ENCODE measurements around the gene ANKHD1.

DNA sequence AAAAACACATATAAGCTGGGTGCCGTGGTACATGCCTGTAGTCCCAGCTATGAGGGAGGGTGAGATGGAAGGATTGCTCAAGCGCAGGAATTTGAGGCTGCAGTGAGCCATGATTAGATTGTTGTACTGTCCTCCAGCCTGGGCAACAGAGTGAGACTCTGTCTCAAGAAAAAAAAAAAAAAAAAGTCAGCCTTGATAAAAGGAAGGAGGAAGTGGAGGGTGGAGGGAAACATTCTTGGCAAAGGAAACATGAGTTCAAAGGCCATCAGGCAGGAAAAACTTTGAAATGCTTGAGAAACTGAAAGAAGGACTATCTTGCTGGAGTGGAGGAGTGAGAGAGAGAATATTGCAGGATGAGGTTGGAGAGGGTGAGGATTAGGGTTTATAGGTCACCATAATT is 18.3 kb upstream of the ANKHD1 start:
- no peak for TF ChIP-seq POLR2AphosphoS5 (IDR thresholded peaks at IDR 0.05)
- TF ChIP-seq, protein P1, sequence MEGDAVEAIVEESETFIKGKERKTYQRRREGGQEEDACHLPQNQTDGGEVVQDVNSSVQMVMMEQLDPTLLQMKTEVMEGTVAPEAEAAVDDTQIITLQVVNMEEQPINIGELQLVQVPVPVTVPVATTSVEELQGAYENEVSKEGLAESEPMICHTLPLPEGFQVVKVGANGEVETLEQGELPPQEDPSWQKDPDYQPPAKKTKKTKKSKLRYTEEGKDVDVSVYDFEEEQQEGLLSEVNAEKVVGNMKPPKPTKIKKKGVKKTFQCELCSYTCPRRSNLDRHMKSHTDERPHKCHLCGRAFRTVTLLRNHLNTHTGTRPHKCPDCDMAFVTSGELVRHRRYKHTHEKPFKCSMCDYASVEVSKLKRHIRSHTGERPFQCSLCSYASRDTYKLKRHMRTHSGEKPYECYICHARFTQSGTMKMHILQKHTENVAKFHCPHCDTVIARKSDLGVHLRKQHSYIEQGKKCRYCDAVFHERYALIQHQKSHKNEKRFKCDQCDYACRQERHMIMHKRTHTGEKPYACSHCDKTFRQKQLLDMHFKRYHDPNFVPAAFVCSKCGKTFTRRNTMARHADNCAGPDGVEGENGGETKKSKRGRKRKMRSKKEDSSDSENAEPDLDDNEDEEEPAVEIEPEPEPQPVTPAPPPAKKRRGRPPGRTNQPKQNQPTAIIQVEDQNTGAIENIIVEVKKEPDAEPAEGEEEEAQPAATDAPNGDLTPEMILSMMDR (IDR thresholded peaks at IDR 0.05), result no peak

Measured in prostate gland (tissue), 2 donors.